Psoas muscle (tissue), 8 donors: ENCODE data around the gene FAM120AOS. TPM values are rescaled to one million over a fixed set of nuclear protein-coding genes. Genes with fewer than 3 reads are reported as not detected.

Source experiments
- ATAC-seq, 4 donors: fragments of 200-7000 bp; cut with Tn5 transposase; one replicate each; pipeline ENCODE4 v1.9.1; 2020; ENCODE audit warnings: moderate library complexity in 3 of 4, mild to moderate bottlenecking in 2 of 4
- DNase-seq, 2 donors: peaks; one replicate each; pipeline ENCODE4 v3.0.0-alpha.2; 2020
- H3K27ac ChIP-seq: fragments of 200-600 bp; one replicate; pipeline ENCODE4 v1.8.0; 2022
- H3K27me3 ChIP-seq, 3 donors: fragments of 200-600 bp in 1 of 3; one replicate each; pipeline versions ENCODE4 v1.6.1 to v1.8.0; 2013 to 2022; ENCODE audit warnings: low read length in 2 of 3, mild to moderate bottlenecking in 2 of 3, moderate library complexity in 1 of 3; ENCODE audit not compliant: insufficient read depth in 3 of 3
- H3K36me3 ChIP-seq, 2 donors: fragments of 200-600 bp in 1 of 2; one replicate each; pipeline versions ENCODE4 v1.6.1 to v1.8.0; 2013 to 2022; ENCODE audit warnings: low read depth in 1 of 2, mild to moderate bottlenecking in 1 of 2, moderate library complexity in 1 of 2; ENCODE audit not compliant: insufficient read depth in 1 of 2
- H3K4me1 ChIP-seq: fragments of 200-600 bp; one replicate; pipeline ENCODE4 v1.8.0; 2022
- H3K4me3 ChIP-seq: fragments of 200-600 bp; one replicate; pipeline ENCODE4 v1.8.0; 2022; ENCODE audit warnings: mild to moderate bottlenecking
- H3K9me3 ChIP-seq: fragments of 200-600 bp; one replicate; pipeline ENCODE4 v1.8.0; 2022
- CTCF ChIP-seq: fragments of 200-600 bp; IDR thresholded peaks from one replicate; pipeline ENCODE4 v1.8.0; 2022; ENCODE audit warnings: antibody characterized with exemption
- WGBS, 3 donors: extraction: QIAGEN DNeasy Blood & Tissue Kit; methylation state at CpG; one replicate each; pipeline versions ENCODE4 v1.1.6 to v1.1.7; 2013; 5-methylcytosine and 5-hydroxymethylcytosine counted together
- intact Hi-C, 2 donors: fragments of 100-400 bp; cut with DNase I; formaldehyde crosslinking; loops; one replicate each; pipeline versions ENCODE4 v1.11.0 to v1.14.2; 2022
- long read RNA-seq, 2 donors: library from polyadenylated mRNA; unstranded; transcript quantifications; one replicate each; pipeline ENCODE4 v2.0.0, GENCODE V29; 2021
- polyA plus RNA-seq, 3 donors: library from polyadenylated mRNA; stranded (reverse); fragments of 200-250 nt; gene quantifications; one replicate each; pipeline ENCODE4 v1.2.3, GENCODE V29; 2013
- total RNA-seq, 4 donors: library from RNA; stranded (reverse); fragmentation: NEBNext Ultra II Directional in 2 of 4; extraction: Animal tissue kit (Norgen Biotek cat#: 25700) in 2 of 4; gene quantifications; one replicate each; pipeline versions ENCODE4 v1.2.1 to v1.2.4, GENCODE V29; 2021 to 2023
- donor health status: healthy with polysubstance abuse.
- donor health status: DM: no; HTN: no; CAD: no; lungs with moderate emphysema.
- donor health status: Bipolar disorder and iron deficiency.
- donor health status: healthy.
- donor health status: DM: yes; HTN: yes; CAD: no.
- donor health status: DM: no; HTN: no; CAD: no.
- donor health status: DM: no; HTN: no; CAD: no.
- donor health status: DM: yes; HTN: yes; CAD: no.

Gene FAM120AOS
- total RNA-seq (10 to 100 TPM; 26.8 to 35.1 (median 29.9) TPM), polyA plus RNA-seq (10 to 100 TPM; 21.4 to 39.4 (median 25.4) TPM)
- long read RNA-seq, donor 1, full-length matches to known transcripts: 41 of 47 reads
- long read RNA-seq, donor 1, partial matches to known transcripts: 1 of 47 reads
- long read RNA-seq, donor 1, other reads (novel, unspliced or antisense): 5 of 47 reads
- long read RNA-seq, donor 2, full-length matches to known transcripts: 83 of 96 reads
- long read RNA-seq, donor 2, partial matches to known transcripts: 1 of 96 reads
- long read RNA-seq, donor 2, other reads (novel, unspliced or antisense): 12 of 96 reads

- Histone ChIP-seq H3K36me3 (peaks cover 0 to 19% of the 10 kb centered on the region in 2 donors), H3K9me3 (no peaks in the 10 kb centered on the region), H3K27me3 (no peaks in the 10 kb centered on the region), H3K27ac (peak within 1 kb of the TSS; percentile 98), H3K4me1 (peaks cover 50% of the 10 kb centered on the region), H3K4me3 (peak within 1 kb of the TSS; percentile 80)
- DNase-seq: peak; percentile 91 to 93
- ATAC-seq: peak; percentile 77 to 87 (median 81)
- no peak for TF ChIP-seq CTCF
- intact Hi-C loops: loop anchor here (5.0 to 10.0 kb wide), 4 partner anchors 79 to 1862 kb away; partner anchors contain the start of genes CARD19 (in 1 of the 2) and FANCC (in 1 of the 2)
- WGBS, 3 donors: 1% methylated on average over 34 of the region's 34 CpGs
Measured at GRCh38 chr9:93453047-93453914, at the start of gene FAM120AOS. Gene FAM120AOS, minus strand, starts transcription at chr9:93453581. Its CDS starts 872 bp downstream, at chr9:93452709.

- Histone ChIP-seq H3K4me3 (peak overlapping the region; percentile 53), H3K27me3 (no peaks in the 10 kb centered on the region), H3K36me3 (peaks cover 0 to 32% of the 10 kb centered on the region in 2 donors), H3K4me1 (peaks cover 40% of the 10 kb centered on the region), H3K9me3 (no peaks in the 10 kb centered on the region), H3K27ac (peak overlapping the region; percentile 5)
- WGBS, 3 donors: 27 to 44% (median 32%) methylated on average over 4 of the region's 4 CpGs
- no peak for TF ChIP-seq CTCF
- intact Hi-C loops: no loop called here
- DNase-seq: no peak
- ATAC-seq: no peak
Measured at GRCh38 chr9:93501406-93501805, 48.0 kb upstream of the FAM120AOS start.

- Histone ChIP-seq H3K36me3 (peaks cover 0 to 36% of the 10 kb centered on the region in 2 donors), H3K27ac (peak overlapping the region; percentile 5), H3K4me3 (peak overlapping the region; percentile 53), H3K9me3 (no peaks in the 10 kb centered on the region), H3K4me1 (peaks cover 36% of the 10 kb centered on the region), H3K27me3 (no peaks in the 10 kb centered on the region)
- intact Hi-C loops: no loop called here
- no peak for TF ChIP-seq CTCF
- DNase-seq (no peak), ATAC-seq (no peak)
- WGBS, 3 donors: 83 to 90% (median 89%) methylated on average over 4 of the region's 4 CpGs
Measured at GRCh38 chr9:93500571-93501298, 47.4 kb upstream of the FAM120AOS start.

GRCh38 chr9:93496285-93496684, 42.9 kb upstream of the FAM120AOS start:
- no peak for TF ChIP-seq CTCF
- Histone ChIP-seq H3K36me3 (peaks cover 0 to 47% of the 10 kb centered on the region in 2 donors), H3K27ac (no peak overlapping the region), H3K4me3 (no peak overlapping the region), H3K9me3 (no peaks in the 10 kb centered on the region), H3K27me3 (no peaks in the 10 kb centered on the region), H3K4me1 (peaks cover 30% of the 10 kb centered on the region)
- no peak for DNase-seq
- ATAC-seq: no peak
- 74 to 82% (median 77%) methylated on average over 3 of the region's 3 CpGs for WGBS, 3 donors
- intact Hi-C loops: no loop called here
